ENCODE measurements around the gene ACP3.
A peak's percentile ranks its signal among the peaks of the same experiment; 100 is the strongest.

- TF ChIP-seq CTCF (conservative IDR thresholded peaks at IDR 0.05; ENCODE audit: low read depth, low read length) (peak; percentile 88), EZH2 (IDR thresholded peaks at IDR 0.05; ENCODE audit: borderline replicate concordance, low read depth, low read length, poor library complexity, severe bottlenecking) (no peak)
Observed at GRCh38 chr3:132399054-132399929, 82.1 kb downstream of the ACP3 start.
